ENCODE measurements around the gene CBLB.

Gene CBLB

GRCh38 chr3:105611304-105612192 is 257.3 kb downstream of the CBLB start:
- no peak for TF ChIP-seq CTCF (conservative IDR thresholded peaks at IDR 0.05; ENCODE audit: low read length)
- H3K4me3 ChIP-seq (ENCODE audit: low read length) = no peak overlapping the region
- DNase-seq (ENCODE audit: low read depth) = no peak

GRCh38 chr3:105610473-105610872 is 258.3 kb downstream of the CBLB start:
- TF ChIP-seq CTCF (conservative IDR thresholded peaks at IDR 0.05; ENCODE audit: low read length) = no peak
- no peak overlapping the region for H3K4me3 ChIP-seq (ENCODE audit: low read length)
- no peak for DNase-seq (ENCODE audit: low read depth)

- no peak overlapping the region for H3K4me3 ChIP-seq (ENCODE audit: low read length)
- peak; percentile 12 for DNase-seq (ENCODE audit: low read depth)
- no peak for TF ChIP-seq CTCF (conservative IDR thresholded peaks at IDR 0.05; ENCODE audit: low read length)
Measured at GRCh38 chr3:105608623-105609022, 260.2 kb downstream of the CBLB start.

GRCh38 chr3:105606016-105606415 is 262.8 kb downstream of the CBLB start:
- peak; percentile 51 for DNase-seq (ENCODE audit: low read depth)
- TF ChIP-seq CTCF (conservative IDR thresholded peaks at IDR 0.05; ENCODE audit: low read length) = no peak
- no peak overlapping the region for H3K4me3 ChIP-seq (ENCODE audit: low read length)
